HepG2 (cell line): ENCODE measurements around the gene RIPOR1. TPM values are rescaled to one million over a fixed set of nuclear protein-coding genes. Genes with fewer than 3 reads are reported as not detected.

ENCODE experiments used
- AKNA ChIP-seq: sonication (generic); formaldehyde crosslinking; IDR thresholded peaks from 2 replicates; pipeline ENCODE4 v1.4.0; 2020; ENCODE audit warnings: missing genetic modification reagents, borderline replicate concordance
- ARNTL ChIP-seq: sonication (generic); formaldehyde crosslinking; IDR thresholded peaks from 2 replicates; pipeline ENCODE4 v1.4.0; 2020; ENCODE audit warnings: mild to moderate bottlenecking, missing genetic modification reagents
- BCL3 ChIP-seq: sonication (generic); formaldehyde crosslinking; IDR thresholded peaks from 2 replicates; pipeline ENCODE4 v1.5.1; 2020; ENCODE audit warnings: mild to moderate bottlenecking, missing genetic modification reagents, moderate library complexity
- GATA4 ChIP-seq: sonication (generic); IDR thresholded peaks from 2 replicates; pipeline ENCODE4 v1.6.1; 2016; ENCODE audit warnings: antibody characterized with exemption, low read depth, borderline replicate concordance
- GTF2F1 ChIP-seq: fragments of 150-350 bp; IDR thresholded peaks from 2 replicates; pipeline ENCODE4 v1.6.1; 2014; ENCODE audit warnings: low read length
- IKZF5 ChIP-seq: IDR thresholded peaks from 2 replicates; pipeline ENCODE4 v1.6.1; 2018; ENCODE audit warnings: missing genetic modification reagents, mild to moderate bottlenecking, missing compliant biosample characterization
- KDM5A ChIP-seq: fragments of 200-600 bp; sonication (generic); IDR thresholded peaks from 2 replicates; pipeline ENCODE4 v1.7.0; 2018; ENCODE audit warnings: antibody characterized with exemption, mild to moderate bottlenecking, low read length, borderline replicate concordance
- KLF15 ChIP-seq: sonication (generic); formaldehyde crosslinking; IDR thresholded peaks from 2 replicates; pipeline ENCODE4 v1.8.1; 2023; ENCODE audit warnings: borderline replicate concordance, mild to moderate bottlenecking, inconsistent platforms, missing genetic modification reagents, mixed read lengths
- NAIF1 ChIP-seq: sonication (generic); formaldehyde crosslinking; IDR thresholded peaks from 2 replicates; pipeline ENCODE4 v1.5.0; 2020; ENCODE audit warnings: mild to moderate bottlenecking, missing genetic modification reagents, borderline replicate concordance
- PAX8 ChIP-seq: sonication (generic); formaldehyde crosslinking; IDR thresholded peaks from 2 replicates; pipeline ENCODE4 v1.8.0; 2022; ENCODE audit warnings: mild to moderate bottlenecking, missing genetic modification reagents, borderline replicate concordance
- SOX13 ChIP-seq, 3 experiments: fragments of 450-650 bp in 1 of 3; sonication (generic) in 1 of 3; formaldehyde crosslinking in 1 of 3; IDR thresholded peaks in 2 of 3; conservative IDR thresholded peaks in 1 of 3; 2 replicates each; pipeline versions ENCODE4 v1.5.0 to v1.6.1; 2016 to 2020; ENCODE audit warnings: antibody characterized with exemption in 1 of 3, mild to moderate bottlenecking in 1 of 3, missing compliant biosample characterization in 1 of 3, missing genetic modification reagents in 1 of 3, moderate library complexity in 1 of 3
- ZFP91 ChIP-seq: sonication (generic); formaldehyde crosslinking; IDR thresholded peaks from 2 replicates; pipeline ENCODE4 v1.9.0; 2022; ENCODE audit warnings: missing genetic modification reagents, mild to moderate bottlenecking, borderline replicate concordance
- ZHX1 ChIP-seq: sonication (generic); formaldehyde crosslinking; IDR thresholded peaks from 2 replicates; pipeline ENCODE4 v1.8.1; 2022; ENCODE audit warnings: low read depth, mild to moderate bottlenecking, missing genetic modification reagents
- ZNF577 ChIP-seq: sonication (generic); formaldehyde crosslinking; IDR thresholded peaks from 2 replicates; pipeline ENCODE4 v1.4.0; 2020; ENCODE audit warnings: mild to moderate bottlenecking, low read depth, missing genetic modification reagents, borderline replicate concordance
- polyA plus RNA-seq, 8 experiments: library from polyadenylated mRNA; depleted of rRNA in 3 of 8; stranded (reverse) in 7 of 8; unstranded in 1 of 8; fragments of >200 nt; fragmentation: Illumina TruSeq in 4 of 8; extraction: Trizol in 4 of 8; gene quantifications; 2 replicates each; pipeline versions ENCODE4 v1.2.1 to v1.2.3, GENCODE V29; 2011 to 2016; ENCODE audit warnings: low read depth in 4 of 8, missing spikeins in 1 of 8, mixed read lengths in 1 of 8; ENCODE audit not compliant: insufficient read depth in 1 of 8
- total RNA-seq, 5 experiments: library from RNA; depleted of rRNA; stranded (reverse); fragments of >200 nt; fragmentation: Illumina TruSeq; extraction: Trizol; gene quantifications; 2 replicates each; pipeline ENCODE4 v1.2.3, GENCODE V29; 2016; ENCODE audit warnings: low read depth in 1 of 5

The RIPOR1 gene
- total and polyA plus RNA-seq, 2 of the 13 experiments (the other 11 are each of a cell fraction or from before 2014, with no cell fraction given): 4.6 to 8.1 TPM

GRCh38 chr16:67561824-67562525, 33.3 kb downstream of the RIPOR1 start (continued):
- TF ChIP-seq ZHX1 (CRISPR knock-in tag) (peak; percentile 86; the same call in 1 of the 2 replicates), KDM5A (peak; percentile 3; the same call in 1 of the 2 replicates), BCL3 (CRISPR knock-in tag) (peak; percentile 57), KLF15 (CRISPR knock-in tag) (no peak; the same call in 1 of the 2 replicates), ZFP91 (CRISPR knock-in tag) (peak; percentile 56), AKNA (no peak), NAIF1 (CRISPR knock-in tag) (no peak), GTF2F1 (no peak), ZNF577 (no peak), IKZF5 (CRISPR knock-in tag) (peak; percentile 44; the same call in 1 of the 2 replicates), GATA4 (no peak), SOX13 (IDR thresholded peaks at IDR 0.05) (no peak), SOX13 (CRISPR knock-in tag; conservative IDR thresholded peaks at IDR 0.05 in 1 of 2, IDR thresholded peaks at IDR 0.05 in 1 of 2) (peak in 1 of 2 experiments; percentile 39; a peak in 1 of 4 replicates), ARNTL (CRISPR knock-in tag) (no peak), PAX8 (CRISPR knock-in tag) (no peak)
